Endothelial cell of umbilical vein (primary cell): ENCODE results near the gene PARK7. TPM values are rescaled to one million over a fixed set of nuclear protein-coding genes. Genes with fewer than 3 reads are reported as not detected.

ENCODE experiments used
- BruUV-seq: library from RNA; stranded (reverse); fragments of 400-500 nt; replicated peaks from 2 replicates; lab custom pipeline; 2021; lab: Mats Ljungman, UMichigan
- CTCF ChIA-PET: fragments of 300-600, 350-600 bp; sonication (Branson Sonifier 250); formaldehyde crosslinking; loops from one replicate; lab custom pipeline; 2021; ENCODE audit warnings: antibody characterized with exemption, inconsistent platforms; lab: Charles Lee
- POLR2A ChIA-PET: fragments of 300-600, 350-600 bp; sonication (Branson Sonifier 250); formaldehyde crosslinking; loops from one replicate; lab custom pipeline; 2021; ENCODE audit warnings: antibody characterized with exemption, inconsistent platforms; lab: Charles Lee
- DNase-seq: peaks from one replicate; pipeline ENCODE4 v3.0.0-alpha.2; 2011; ENCODE audit warnings: low read depth, low spot score
- FAIRE-seq: peaks from 2 replicates; lab custom pipeline; 2011; peaks lifted over from hg19 to GRCh38; lab: Jason Lieb, UNC
- H2AFZ ChIP-seq: 2 replicates; pipeline ENCODE4 v1.6.0; 2012; ENCODE audit warnings: low read depth, low read length, control low read depth, inconsistent platforms
- H3K27ac ChIP-seq: 2 replicates; pipeline ENCODE4 v1.5.1; 2011; ENCODE audit warnings: low read depth, mild to moderate bottlenecking, control low read depth, low read length, moderate library complexity; ENCODE audit not compliant: insufficient read depth
- H3K27me3 ChIP-seq, 2 experiments: 2 replicates each; pipeline versions ENCODE4 v1.6.0 to v1.6.1; 2011; ENCODE audit warnings: low read length in 2 of 2, mixed read lengths in 1 of 2; ENCODE audit not compliant: control insufficient read depth in 2 of 2, insufficient read depth in 2 of 2
- H3K36me3 ChIP-seq, 2 experiments: 2 replicates in 1 of 2; 3 replicates in 1 of 2; pipeline ENCODE4 v1.5.1; 2011; ENCODE audit warnings: low read length in 2 of 2, mild to moderate bottlenecking in 1 of 2, moderate library complexity in 1 of 2; ENCODE audit not compliant: control insufficient read depth in 2 of 2, insufficient read depth in 2 of 2; ENCODE audit errors: extremely low read depth in 1 of 2
- H3K4me1 ChIP-seq: 3 replicates; pipeline ENCODE4 v1.5.1; 2011; ENCODE audit warnings: mild to moderate bottlenecking, low read length; ENCODE audit not compliant: control insufficient read depth, insufficient read depth; ENCODE audit errors: extremely low read depth
- H3K4me2 ChIP-seq: 2 replicates; pipeline ENCODE4 v1.6.1; 2011; ENCODE audit warnings: low read length, control low read depth, mixed read lengths; ENCODE audit not compliant: insufficient read depth
- H3K4me3 ChIP-seq, 3 experiments: fragments of 200-600 bp in 1 of 3; sonication (generic), shearing (Covaris generic) in 1 of 3; replicated peaks in 1 of 3; 2 replicates each; pipeline ENCODE4 v1.5.1; 2011 to 2016; ENCODE audit warnings: control low read depth in 3 of 3, low read length in 3 of 3, mild to moderate bottlenecking in 2 of 3, inconsistent platforms in 1 of 3, low read depth in 1 of 3, moderate library complexity in 1 of 3; ENCODE audit not compliant: insufficient read depth in 1 of 3
- H3K79me2 ChIP-seq: 2 replicates; pipeline ENCODE4 v1.6.0; 2012; ENCODE audit warnings: low read length, inconsistent platforms; ENCODE audit not compliant: control insufficient read depth, insufficient read depth
- H3K9ac ChIP-seq: replicated peaks from 2 replicates; pipeline ENCODE3; 2011; ENCODE audit warnings: low read length, control low read depth; ENCODE audit not compliant: insufficient read depth; ENCODE audit errors: extremely low read depth
- H3K9me1 ChIP-seq: replicated peaks from 3 replicates; pipeline ENCODE4 v1.6.0; 2011; ENCODE audit warnings: mild to moderate bottlenecking, low read length; ENCODE audit not compliant: control insufficient read depth, insufficient read depth; ENCODE audit errors: extremely low read depth
- H3K9me3 ChIP-seq: replicated peaks from 2 replicates; pipeline ENCODE4 v1.5.1; 2012; ENCODE audit warnings: low read length, inconsistent platforms; ENCODE audit not compliant: control insufficient read depth, insufficient read depth
- H4K20me1 ChIP-seq: replicated peaks from 2 replicates; pipeline ENCODE3; 2011; ENCODE audit warnings: mild to moderate bottlenecking, low read length; ENCODE audit not compliant: control insufficient read depth, insufficient read depth; ENCODE audit errors: extremely low read depth
- EZH2 ChIP-seq: IDR thresholded peaks from 2 replicates; pipeline ENCODE4 v1.6.1; 2012; ENCODE audit warnings: borderline replicate concordance, low read depth, mild to moderate bottlenecking, moderate library complexity, low read length, inconsistent platforms; ENCODE audit not compliant: severe bottlenecking
- FOS ChIP-seq: IDR thresholded peaks from 2 replicates; pipeline ENCODE4 v1.6.1; 2011; ENCODE audit warnings: mild to moderate bottlenecking, low read length, moderate library complexity, borderline replicate concordance; ENCODE audit not compliant: insufficient read depth
- GATA2 ChIP-seq: IDR thresholded peaks from 2 replicates; pipeline ENCODE4 v1.7.0; 2011; ENCODE audit warnings: low read depth, mild to moderate bottlenecking, moderate library complexity, mixed read lengths, low read length; ENCODE audit not compliant: insufficient read length, insufficient read depth
- MAX ChIP-seq: IDR thresholded peaks from 2 replicates; pipeline ENCODE4 v1.6.1; 2011; ENCODE audit not compliant: insufficient read depth, insufficient read length
- MYC ChIP-seq: IDR thresholded peaks from one replicate; pipeline ENCODE4 v1.6.1; 2011; ENCODE audit warnings: mild to moderate bottlenecking, low read depth, low read length
- POLR2A ChIP-seq: IDR thresholded peaks from 2 replicates; pipeline ENCODE4 v1.6.1; 2012; ENCODE audit warnings: low read depth, mild to moderate bottlenecking, control low read depth, low read length
- dilution Hi-C: fragments of 300-500 bp; cut with MboI; formaldehyde crosslinking; loops from one replicate; pipeline ENCODE4 v1.15.0; 2019; ENCODE audit warnings: low sequenced_read_pairs; ENCODE audit not compliant: extremely low pct_ligation_motif_present
- intact Hi-C: fragments of 100-400 bp; cut with micrococcal nuclease; formaldehyde crosslinking; loops from one replicate; pipeline ENCODE4 v1.10.0; 2022
- polyA plus RNA-seq, 4 experiments: library from polyadenylated mRNA; depleted of rRNA in 3 of 4; stranded (reverse) in 3 of 4; unstranded in 1 of 4; fragments of >200 nt; gene quantifications; 2 replicates each; pipeline versions ENCODE4 v1.2.1 to v1.2.3, GENCODE V29; 2011 to 2012; ENCODE audit warnings: missing spikeins in 1 of 4
- total RNA-seq: library from RNA; stranded (reverse); gene quantifications from 2 replicates; pipeline ENCODE4 v1.2.3, GENCODE V29; 2021
- TF ChIP-seq, protein P1 (sequence below), 2 donors: IDR thresholded peaks; 1 replicate in 1 of 2; 2 replicates in 1 of 2; pipeline ENCODE4 v1.5.1; 2011; ENCODE audit warnings: low read length in 2 of 2, mild to moderate bottlenecking in 2 of 2, moderate library complexity in 2 of 2, control low read depth in 1 of 2, inconsistent platforms in 1 of 2, low read depth in 1 of 2; ENCODE audit not compliant: insufficient read depth in 1 of 2; ENCODE audit errors: extremely low read depth in 1 of 2

PARK7 gene
- total and polyA plus RNA-seq, 2 donors (not counting 3 experiments of a cell fraction or from before 2014, with no cell fraction given) = 203 to 294 TPM

GRCh38 chr1:8023995-8024313, 62.4 kb downstream of the PARK7 start:
- no peaks in the 10 kb centered on the region for H4K20me1 ChIP-seq
- H3K4me3 ChIP-seq = peak overlapping the region in 1 of 3 experiments; percentile 98
- no peaks in the 10 kb centered on the region for H3K36me3 ChIP-seq
- POLR2A ChIA-PET = interaction anchor here (1.3 to 1.9 kb wide), 2 partner anchors 9 to 290 kb away, joined by 5 to 6 read pairs; no protein-coding TSS in a partner anchor
- peaks cover 81% of the 10 kb centered on the region for H3K4me1 ChIP-seq
- dilution Hi-C loops (no loop called here), intact Hi-C loops (loop anchor here (2.0 kb wide), 1 partner anchor 41 kb away; no protein-coding TSS in a partner anchor)
- no peak overlapping the region for H3K27ac ChIP-seq
- H3K4me2 ChIP-seq = peak overlapping the region; percentile 94
- CTCF ChIA-PET = interaction anchor here (0.8 to 2.4 kb wide), 4 partner anchors 9 to 290 kb away, joined by 3 to 20 read pairs (median 8); no protein-coding TSS in a partner anchor
- H3K9me1 ChIP-seq = no peaks in the 10 kb centered on the region
- H3K79me2 ChIP-seq = peaks cover 71% of the 10 kb centered on the region
- no peaks in the 10 kb centered on the region for H3K27me3 ChIP-seq
- no peak overlapping the region for H3K9ac ChIP-seq
- TF ChIP-seq, protein P1, sequence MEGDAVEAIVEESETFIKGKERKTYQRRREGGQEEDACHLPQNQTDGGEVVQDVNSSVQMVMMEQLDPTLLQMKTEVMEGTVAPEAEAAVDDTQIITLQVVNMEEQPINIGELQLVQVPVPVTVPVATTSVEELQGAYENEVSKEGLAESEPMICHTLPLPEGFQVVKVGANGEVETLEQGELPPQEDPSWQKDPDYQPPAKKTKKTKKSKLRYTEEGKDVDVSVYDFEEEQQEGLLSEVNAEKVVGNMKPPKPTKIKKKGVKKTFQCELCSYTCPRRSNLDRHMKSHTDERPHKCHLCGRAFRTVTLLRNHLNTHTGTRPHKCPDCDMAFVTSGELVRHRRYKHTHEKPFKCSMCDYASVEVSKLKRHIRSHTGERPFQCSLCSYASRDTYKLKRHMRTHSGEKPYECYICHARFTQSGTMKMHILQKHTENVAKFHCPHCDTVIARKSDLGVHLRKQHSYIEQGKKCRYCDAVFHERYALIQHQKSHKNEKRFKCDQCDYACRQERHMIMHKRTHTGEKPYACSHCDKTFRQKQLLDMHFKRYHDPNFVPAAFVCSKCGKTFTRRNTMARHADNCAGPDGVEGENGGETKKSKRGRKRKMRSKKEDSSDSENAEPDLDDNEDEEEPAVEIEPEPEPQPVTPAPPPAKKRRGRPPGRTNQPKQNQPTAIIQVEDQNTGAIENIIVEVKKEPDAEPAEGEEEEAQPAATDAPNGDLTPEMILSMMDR (IDR thresholded peaks at IDR 0.05; ENCODE audit: extremely low read depth in 1 of 2, insufficient read depth in 1 of 2, low read depth in 1 of 2, low read length in 2 of 2) = no peak
- TF ChIP-seq MAX (no peak), GATA2 (no peak), FOS (no peak), POLR2A (no peak), EZH2 (no peak), MYC (no peak)
- DNase-seq (no peak), FAIRE-seq (no peak)
- no TSS peak for BruUV-seq
- H3K9me3 ChIP-seq = no peaks in the 10 kb centered on the region
- no peak overlapping the region for H2AFZ ChIP-seq
